H1 (cell line): Measurements from ENCODE around the gene PLIN1. TPM values are rescaled to one million over a fixed set of nuclear protein-coding genes. Genes with fewer than 3 reads are reported as not detected.

Experiments
- E2F6 ChIP-seq: IDR thresholded peaks from 2 replicates; pipeline ENCODE4 v1.6.1; 2012; ENCODE audit warnings: inconsistent platforms
- EGR1 ChIP-seq: IDR thresholded peaks from 2 replicates; pipeline ENCODE4 v1.6.1; 2011; ENCODE audit warnings: low read depth, low read length, borderline replicate concordance
- EP300 ChIP-seq, 2 experiments: IDR thresholded peaks; 1 replicate in 1 of 2; 2 replicates in 1 of 2; pipeline ENCODE4 v1.6.1; 2011 to 2012; ENCODE audit warnings: low read depth in 2 of 2, low read length in 2 of 2, mild to moderate bottlenecking in 2 of 2, borderline replicate concordance in 1 of 2, inconsistent platforms in 1 of 2, moderate library complexity in 1 of 2
- HDAC6 ChIP-seq: IDR thresholded peaks from one replicate; pipeline ENCODE4 v1.7.1; 2012; ENCODE audit warnings: low read depth, mild to moderate bottlenecking, inconsistent platforms, low read length, moderate library complexity
- KDM1A ChIP-seq: fragments of 200-600, 300-600 bp; sonication (generic); IDR thresholded peaks from 2 replicates; pipeline ENCODE4 v1.7.1; 2016; ENCODE audit warnings: mild to moderate bottlenecking, low read length, borderline replicate concordance
- KDM4A ChIP-seq: IDR thresholded peaks from one replicate; pipeline ENCODE4 v1.7.1; 2012; ENCODE audit warnings: low read depth, mild to moderate bottlenecking, moderate library complexity, low read length, inconsistent platforms; ENCODE audit not compliant: severe bottlenecking
- polyA plus RNA-seq, 7 experiments: library from polyadenylated mRNA; depleted of rRNA in 3 of 7; stranded (reverse) in 5 of 7; unstranded in 2 of 7; fragments of >200 nt in 5 of 7; fragments of 200-250 nt in 2 of 7; gene quantifications; 1 replicate in 5 of 7; 2 replicates in 1 of 7; 4 replicates in 1 of 7; pipeline versions ENCODE4 v1.2.1 to v1.2.3, GENCODE V29; 2011 to 2013; ENCODE audit warnings: missing spikeins in 2 of 7, mixed read lengths in 2 of 7
- total RNA-seq: library from RNA; stranded (reverse); fragmentation: NEBNext Ultra II Directional; extraction: Animal tissue kit (Norgen Biotek cat#: 25700); gene quantifications from 2 replicates; pipeline ENCODE4 v1.2.1, GENCODE V29; 2021

PLIN1 gene
- total and polyA plus RNA-seq, 2 of the 8 experiments (the other 6 are each of a cell fraction or from before 2014, with no cell fraction given): 0.33 TPM; not detected in 1

GRCh38 chr15:89673165-89673512 lies 6.0 kb downstream of the PLIN1 start (continued):
- TF ChIP-seq EGR1 (no peak), EP300 (IDR thresholded peaks at IDR 0.05; ENCODE audit: borderline replicate concordance in 1 of 2, low read depth in 2 of 2, low read length in 2 of 2) (no peak), KDM1A (0 out of 2 replicates have a peak, but pooled peaks have one; percentile 19), E2F6 (0 out of 2 replicates have a peak, but pooled peaks have one; percentile 11), HDAC6 (no peak), KDM4A (no peak)
